HG03354 (cell line): ENCODE results near the gene SHKBP1.
A peak's percentile ranks its signal among the peaks of the same experiment; 100 is the strongest.
"Not testable (repeated sequence)": the region's sequence is repeated elsewhere in the genome, so short reads cannot be mapped to it uniquely, and the experiment has no call there.

Source experiments
- ATAC-seq: cut with Tn5 transposase; IDR thresholded peaks from one replicate; pipeline ENCODE4 v1.9.1; 2021; ENCODE audit warnings: mild to moderate bottlenecking; ENCODE audit not compliant: unreplicated experiment, poor library complexity, severe bottlenecking

The SHKBP1 gene, protein sequence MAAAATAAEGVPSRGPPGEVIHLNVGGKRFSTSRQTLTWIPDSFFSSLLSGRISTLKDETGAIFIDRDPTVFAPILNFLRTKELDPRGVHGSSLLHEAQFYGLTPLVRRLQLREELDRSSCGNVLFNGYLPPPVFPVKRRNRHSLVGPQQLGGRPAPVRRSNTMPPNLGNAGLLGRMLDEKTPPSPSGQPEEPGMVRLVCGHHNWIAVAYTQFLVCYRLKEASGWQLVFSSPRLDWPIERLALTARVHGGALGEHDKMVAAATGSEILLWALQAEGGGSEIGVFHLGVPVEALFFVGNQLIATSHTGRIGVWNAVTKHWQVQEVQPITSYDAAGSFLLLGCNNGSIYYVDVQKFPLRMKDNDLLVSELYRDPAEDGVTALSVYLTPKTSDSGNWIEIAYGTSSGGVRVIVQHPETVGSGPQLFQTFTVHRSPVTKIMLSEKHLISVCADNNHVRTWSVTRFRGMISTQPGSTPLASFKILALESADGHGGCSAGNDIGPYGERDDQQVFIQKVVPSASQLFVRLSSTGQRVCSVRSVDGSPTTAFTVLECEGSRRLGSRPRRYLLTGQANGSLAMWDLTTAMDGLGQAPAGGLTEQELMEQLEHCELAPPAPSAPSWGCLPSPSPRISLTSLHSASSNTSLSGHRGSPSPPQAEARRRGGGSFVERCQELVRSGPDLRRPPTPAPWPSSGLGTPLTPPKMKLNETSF

GRCh38 chr19:40576585-40577451, at the start of gene SHKBP1:
Gene SHKBP1 (plus strand): TSS chr19:40576873. CDS start chr19:40576900, 27 bp downstream.
- peak; percentile 96 for ATAC-seq

DNA sequence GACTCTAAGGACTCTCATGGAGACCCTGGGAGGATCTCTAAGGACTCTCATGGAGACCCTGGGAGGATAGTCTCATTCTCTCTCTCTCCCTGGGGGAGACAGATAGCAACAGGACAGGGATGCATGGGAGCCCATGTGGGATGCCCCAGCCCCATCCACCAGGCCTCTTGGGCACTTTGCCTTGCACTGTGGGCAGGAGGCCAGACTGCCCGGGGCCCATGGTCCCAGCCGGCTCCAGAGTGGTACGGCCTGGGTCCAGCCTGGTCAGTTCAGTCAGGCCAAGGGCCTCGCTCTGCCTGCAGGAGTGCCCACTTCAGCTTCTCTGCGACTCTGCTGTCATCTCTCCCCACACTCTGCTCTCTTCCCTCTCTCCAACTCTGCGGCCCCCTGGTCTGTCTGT, 48.6 kb upstream of the SHKBP1 start:
- ATAC-seq: no peak

DNA sequence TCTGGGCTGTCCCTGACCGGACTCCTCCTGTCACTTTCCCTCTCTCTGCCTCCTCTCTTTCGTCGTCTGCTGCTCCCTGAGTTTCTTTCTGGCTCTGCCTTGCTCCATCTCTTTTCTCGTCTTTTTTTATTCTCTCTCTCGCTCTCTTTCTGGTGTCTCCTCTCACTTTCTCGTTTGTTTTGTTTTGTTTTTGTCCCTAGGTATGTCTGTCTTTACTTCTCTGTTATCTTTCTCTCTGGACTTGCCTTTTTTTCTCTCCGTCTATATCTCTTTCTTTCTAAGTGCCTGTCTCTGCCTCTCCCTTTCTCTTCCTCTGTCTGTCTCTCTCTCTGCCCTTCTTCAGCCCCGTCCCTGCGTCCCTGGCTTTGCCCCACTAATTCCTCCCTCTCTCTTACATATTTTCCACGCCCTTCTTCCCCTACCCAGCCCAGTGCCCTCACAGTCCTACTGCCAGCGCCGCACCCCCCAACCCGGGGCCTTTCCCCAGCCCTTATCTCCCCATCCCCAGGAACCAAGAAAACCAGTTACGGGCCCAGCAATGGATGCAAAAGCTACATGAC, 48.1 kb upstream of the SHKBP1 start:
- ATAC-seq: no peak

DNA sequence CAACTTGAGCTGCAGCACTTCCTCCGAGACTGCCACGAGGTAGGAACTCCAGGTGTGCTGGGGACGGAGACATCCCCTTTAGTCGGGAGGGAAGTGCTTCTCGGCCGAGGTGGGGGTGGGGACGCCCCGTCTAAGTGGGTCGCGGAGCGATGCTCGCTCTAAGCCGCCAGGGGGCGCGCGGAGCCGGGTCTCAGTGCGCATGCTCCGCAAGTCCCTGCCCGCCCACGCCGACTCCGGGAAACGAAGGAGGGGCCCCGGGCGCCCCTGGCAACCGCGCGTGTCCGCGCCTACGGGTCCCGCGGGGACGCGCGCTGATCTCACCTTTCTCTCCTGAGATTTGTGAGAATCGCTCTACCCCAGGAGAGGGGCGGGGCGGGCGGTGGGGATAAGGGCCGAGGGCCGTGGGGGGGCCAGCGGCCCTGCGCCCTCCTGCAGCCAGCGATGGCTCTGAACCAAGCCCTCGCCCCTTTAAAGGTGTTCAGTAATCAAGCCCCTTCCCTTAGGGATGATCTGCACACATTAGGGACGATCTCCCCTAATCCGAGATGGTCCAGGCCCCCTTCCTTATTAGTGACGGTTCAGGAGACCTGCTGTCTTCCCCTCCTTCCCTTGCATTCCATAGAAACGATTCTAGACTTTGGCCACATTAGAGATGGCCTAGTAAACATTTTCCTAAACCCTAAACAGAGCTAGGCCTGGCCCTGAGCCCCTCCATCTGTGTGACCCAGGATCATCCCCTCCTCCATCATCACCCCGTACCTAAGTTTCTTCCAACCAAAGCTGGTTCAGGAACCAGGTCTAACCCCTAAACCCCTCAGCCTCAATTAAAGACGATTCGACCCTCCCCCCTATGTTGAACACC, 47.3 kb upstream of the SHKBP1 start:
- ATAC-seq: peak; percentile 63

GRCh38 chr19:40530091-40530901, 46.4 kb upstream of the SHKBP1 start:
- ATAC-seq: no peak

GRCh38 chr19:40533508-40533907, 43.2 kb upstream of the SHKBP1 start:
- no peak for ATAC-seq

DNA sequence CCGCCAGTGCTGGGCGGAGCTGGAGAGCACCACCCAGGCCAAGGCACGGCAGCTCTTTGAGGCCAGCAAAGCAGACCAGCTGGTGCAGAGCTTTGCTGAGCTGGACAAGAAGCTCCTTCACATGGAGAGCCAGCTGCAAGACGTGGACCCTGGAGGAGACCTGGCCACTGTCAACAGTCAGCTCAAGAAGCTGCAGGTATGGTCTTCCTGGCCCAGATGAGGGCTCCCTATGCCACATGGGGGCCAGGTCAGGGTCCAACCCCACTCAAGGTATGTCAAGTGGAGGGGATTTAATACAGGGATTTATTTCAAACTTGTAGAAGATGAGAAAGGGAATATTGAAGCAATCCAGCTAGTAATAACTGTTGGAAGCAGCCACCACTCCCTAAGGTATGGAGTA, 42.5 kb upstream of the SHKBP1 start:
- ATAC-seq: no peak

- ATAC-seq: no peak
Observed at GRCh38 chr19:40539070-40539469, 37.6 kb upstream of the SHKBP1 start.

GRCh38 chr19:40542202-40542859, 34.3 kb upstream of the SHKBP1 start:
- no peak for ATAC-seq

DNA sequence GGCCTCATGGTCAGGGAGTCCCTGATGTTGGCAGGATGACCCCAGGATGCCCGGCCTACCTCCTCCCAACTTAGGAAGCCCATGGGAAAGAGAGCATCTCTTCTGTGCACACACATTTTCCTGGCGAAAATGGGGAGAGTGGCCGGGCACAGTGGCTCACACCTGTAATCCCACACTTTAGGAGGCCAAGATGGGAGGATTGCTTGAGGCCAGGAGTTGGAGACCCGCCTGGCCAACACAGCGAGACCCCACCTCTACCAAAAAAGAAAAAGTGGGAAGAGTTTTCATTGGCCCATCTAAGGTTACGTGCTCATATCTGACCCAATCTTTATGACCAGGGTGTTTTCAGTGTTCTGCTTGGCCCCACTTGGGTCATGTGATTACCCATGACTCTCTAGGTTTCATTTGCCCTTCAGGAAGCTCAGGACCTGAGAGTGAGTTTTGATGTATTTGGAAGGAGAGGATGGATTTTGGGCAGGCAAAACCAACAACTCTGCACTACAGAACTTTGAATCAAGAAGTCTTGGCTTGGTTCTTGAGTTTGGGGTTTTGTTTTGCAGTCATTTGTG, 33.6 kb upstream of the SHKBP1 start:
- ATAC-seq: no peak

GRCh38 chr19:40546153-40546841, 30.4 kb upstream of the SHKBP1 start:
- ATAC-seq: not testable (repeated sequence)

- ATAC-seq: not testable (repeated sequence)
Observed at GRCh38 chr19:40547190-40547589, 29.5 kb upstream of the SHKBP1 start.

DNA sequence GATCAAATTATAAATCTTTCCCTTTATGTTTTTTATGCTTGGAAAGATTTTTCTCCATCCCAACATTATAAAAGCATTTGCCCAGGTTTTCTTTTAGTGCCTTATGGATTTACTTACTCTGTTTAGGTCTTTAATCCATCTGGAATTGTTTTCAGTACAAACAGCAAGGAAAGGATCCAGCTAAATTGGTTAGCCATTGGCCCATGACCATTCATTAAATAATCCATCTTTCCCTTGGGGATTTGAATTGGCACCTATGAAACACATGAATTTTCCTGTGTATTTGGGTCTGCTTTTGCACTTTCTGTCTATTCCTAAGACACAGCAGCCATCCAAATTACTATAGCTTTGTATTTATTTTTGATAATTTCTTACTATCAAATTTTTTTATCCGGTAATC, 28.8 kb upstream of the SHKBP1 start:
- ATAC-seq: no peak

- no peak for ATAC-seq
Observed at GRCh38 chr19:40549007-40549708, 27.5 kb upstream of the SHKBP1 start.

- ATAC-seq: no peak
Observed at GRCh38 chr19:40550951-40551350, 25.7 kb upstream of the SHKBP1 start.

GRCh38 chr19:40552848-40553247, 23.8 kb upstream of the SHKBP1 start:
- no peak for ATAC-seq
